PFSK-1 (cell line): Measurements from ENCODE around the gene ADGRL3.

ENCODE experiments used
- FOXP2 ChIP-seq: optimal IDR thresholded peaks from 2 replicates; pipeline ENCODE3; 2011; ENCODE audit warnings: borderline replicate concordance, control low read depth, inconsistent platforms; ENCODE audit not compliant: insufficient read depth; ENCODE audit errors: extremely low read length, extremely low read depth
- POLR2AphosphoS5 ChIP-seq: IDR thresholded peaks from 2 replicates; pipeline ENCODE4 v1.6.1; 2012; ENCODE audit warnings: low read depth, mild to moderate bottlenecking, control low read depth, low read length, moderate library complexity
- REST ChIP-seq, 2 experiments: IDR thresholded peaks; 2 replicates each; pipeline versions ENCODE4 v1.6.1 to v1.8.0; 2011 to 2012; ENCODE audit warnings: low read depth in 2 of 2, low read length in 2 of 2, control low read depth in 1 of 2, inconsistent platforms in 1 of 2, mild to moderate bottlenecking in 1 of 2, moderate library complexity in 1 of 2; ENCODE audit not compliant: insufficient read depth in 1 of 2
- SIN3A ChIP-seq: IDR thresholded peaks from 2 replicates; pipeline ENCODE4 v1.6.1; 2012; ENCODE audit warnings: mild to moderate bottlenecking, low read length, moderate library complexity, borderline replicate concordance; ENCODE audit not compliant: insufficient read depth
- TAF1 ChIP-seq: IDR thresholded peaks from 2 replicates; pipeline ENCODE4 v1.6.1; 2012; ENCODE audit warnings: low read length, control low read depth, borderline replicate concordance; ENCODE audit not compliant: insufficient read depth

ADGRL3 gene

GRCh38 chr4:61934198-61934597, 734.1 kb downstream of the ADGRL3 start:
- TF ChIP-seq FOXP2 (no peak), POLR2AphosphoS5 (no peak), SIN3A (no peak), REST (IDR thresholded peaks at IDR 0.05; ENCODE audit: insufficient read depth in 1 of 2, low read depth in 2 of 2, low read length in 2 of 2) (no peak), TAF1 (no peak)

GRCh38 chr4:61938250-61938846, 738.2 kb downstream of the ADGRL3 start:
- no peak for TF ChIP-seq TAF1
- TF ChIP-seq FOXP2 = peak; percentile 37

DNA sequence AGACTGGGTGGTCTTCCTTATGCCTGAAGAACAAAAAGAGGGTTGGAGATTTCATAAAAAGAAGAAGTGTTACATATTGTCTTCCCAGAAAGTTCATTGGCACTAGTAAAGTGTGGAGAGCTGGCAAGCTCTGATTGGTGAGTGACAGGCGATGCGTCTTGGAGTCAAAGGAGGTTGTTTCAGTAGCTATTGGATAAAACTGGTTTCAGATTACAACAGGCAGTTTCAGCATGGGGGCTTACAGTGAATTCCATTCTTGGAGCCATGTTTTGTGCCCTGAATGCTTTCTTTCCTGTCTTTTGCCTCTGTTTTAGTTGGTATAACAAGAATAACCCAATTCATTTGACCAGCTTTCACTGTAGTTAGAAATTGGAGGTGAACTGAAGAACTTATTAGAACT, 750.5 kb downstream of the ADGRL3 start:
- no peak for TF ChIP-seq SIN3A
- no peak for TF ChIP-seq FOXP2
- no peak for TF ChIP-seq TAF1
- TF ChIP-seq REST (IDR thresholded peaks at IDR 0.05; ENCODE audit: insufficient read depth in 1 of 2, low read depth in 2 of 2, low read length in 2 of 2) = no peak
- no peak for TF ChIP-seq POLR2AphosphoS5

DNA sequence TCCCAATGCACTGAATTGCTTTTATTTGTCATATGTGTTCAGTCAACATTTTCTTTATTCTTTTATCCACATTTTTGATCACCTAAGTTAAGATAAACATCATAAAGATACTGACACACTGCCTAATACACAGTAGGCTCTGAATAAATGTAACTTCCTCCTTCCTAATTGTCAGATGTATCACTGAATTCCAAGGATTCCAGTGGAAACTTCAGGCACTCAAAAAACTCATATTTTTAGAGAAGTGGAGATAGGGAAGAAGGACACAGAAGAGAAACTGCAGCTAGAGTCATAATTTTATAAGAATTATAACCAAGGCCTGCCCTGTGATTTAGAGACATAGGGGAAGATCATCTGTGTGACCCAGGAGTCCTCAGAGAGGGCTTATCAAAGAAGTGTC, 753.3 kb downstream of the ADGRL3 start:
- TF ChIP-seq TAF1 (no peak), FOXP2 (no peak), REST (IDR thresholded peaks at IDR 0.05; ENCODE audit: insufficient read depth in 1 of 2, low read depth in 2 of 2, low read length in 2 of 2) (no peak), POLR2AphosphoS5 (no peak), SIN3A (no peak)

DNA sequence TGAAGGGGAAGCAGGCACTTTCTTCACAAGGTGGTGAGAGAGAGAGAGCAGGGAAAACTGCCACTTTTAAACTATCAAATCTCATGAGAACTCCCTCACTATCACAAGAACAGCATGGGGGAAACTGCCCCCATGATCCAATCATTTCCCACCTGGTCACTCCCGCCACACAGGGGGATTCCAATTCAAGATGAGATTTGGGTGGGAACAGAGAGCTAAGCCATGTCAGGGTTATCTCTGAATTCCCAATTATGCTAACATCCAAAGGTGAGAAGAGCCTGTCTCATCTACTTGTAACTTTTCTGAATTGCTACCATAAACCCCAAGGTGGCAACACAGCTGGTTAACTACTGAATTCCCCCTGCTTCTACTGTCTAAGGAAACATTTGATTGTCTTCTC, 758.5 kb downstream of the ADGRL3 start:
- TF ChIP-seq SIN3A (no peak), POLR2AphosphoS5 (no peak), FOXP2 (no peak), REST (IDR thresholded peaks at IDR 0.05; ENCODE audit: insufficient read depth in 1 of 2, low read depth in 2 of 2, low read length in 2 of 2) (no peak), TAF1 (no peak)

- TF ChIP-seq REST (IDR thresholded peaks at IDR 0.05; ENCODE audit: insufficient read depth in 1 of 2, low read depth in 2 of 2, low read length in 2 of 2) (no peak), FOXP2 (no peak), SIN3A (no peak), POLR2AphosphoS5 (no peak), TAF1 (no peak)
These were observed 759.0 kb downstream of the ADGRL3 start for GRCh38 chr4:61959087-61959486.
